ENCODE measurements around the gene ST14. TPM values are rescaled to one million over a fixed set of nuclear protein-coding genes. Genes with fewer than 3 reads are reported as not detected.

Gene ST14
- total and polyA plus RNA-seq, 11 donors, result 0.37 to 13.0 (median 1.3) TPM

DNA sequence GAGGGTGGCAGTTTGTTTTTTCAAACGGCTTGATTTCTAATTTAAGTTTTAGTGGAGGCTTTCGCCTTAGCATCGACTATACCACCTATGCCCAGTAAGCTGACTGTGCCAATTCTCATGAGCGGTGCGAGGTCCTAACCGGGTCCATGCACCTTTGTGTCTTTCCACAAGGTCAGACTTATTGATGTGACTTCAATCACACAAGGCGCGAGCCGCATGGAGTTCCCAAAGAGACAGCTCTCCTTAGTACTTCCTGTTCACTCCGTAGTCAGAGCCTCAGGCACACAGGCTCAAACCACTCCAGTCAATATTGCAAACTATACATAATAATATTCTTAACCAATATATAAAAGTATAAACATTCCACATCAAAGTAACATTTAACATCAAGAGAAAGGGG is 18.2 kb downstream of the ST14 start:
- Histone ChIP-seq H3K9me3 (peaks cover 0 to 13% (median 0%) of the 10 kb centered on the region in 12 donors), H3K4me1 (peaks cover 4 to 50% (median 33%) of the 10 kb centered on the region in 12 donors), H3K4me3 (no peak overlapping the region), H3K27me3 (no peaks in the 10 kb centered on the region), H3K27ac (peak overlapping the region in 2 of 12 donors; percentile 39 to 67), H3K36me3 (no peaks in the 10 kb centered on the region)
- WGBS, 4 donors, result 87 to 91% (median 90%) methylated on average over 10 of the region's 10 CpGs
- intact Hi-C loops (cut with DNase I), result no loop called here
- TF ChIP-seq, protein P1, sequence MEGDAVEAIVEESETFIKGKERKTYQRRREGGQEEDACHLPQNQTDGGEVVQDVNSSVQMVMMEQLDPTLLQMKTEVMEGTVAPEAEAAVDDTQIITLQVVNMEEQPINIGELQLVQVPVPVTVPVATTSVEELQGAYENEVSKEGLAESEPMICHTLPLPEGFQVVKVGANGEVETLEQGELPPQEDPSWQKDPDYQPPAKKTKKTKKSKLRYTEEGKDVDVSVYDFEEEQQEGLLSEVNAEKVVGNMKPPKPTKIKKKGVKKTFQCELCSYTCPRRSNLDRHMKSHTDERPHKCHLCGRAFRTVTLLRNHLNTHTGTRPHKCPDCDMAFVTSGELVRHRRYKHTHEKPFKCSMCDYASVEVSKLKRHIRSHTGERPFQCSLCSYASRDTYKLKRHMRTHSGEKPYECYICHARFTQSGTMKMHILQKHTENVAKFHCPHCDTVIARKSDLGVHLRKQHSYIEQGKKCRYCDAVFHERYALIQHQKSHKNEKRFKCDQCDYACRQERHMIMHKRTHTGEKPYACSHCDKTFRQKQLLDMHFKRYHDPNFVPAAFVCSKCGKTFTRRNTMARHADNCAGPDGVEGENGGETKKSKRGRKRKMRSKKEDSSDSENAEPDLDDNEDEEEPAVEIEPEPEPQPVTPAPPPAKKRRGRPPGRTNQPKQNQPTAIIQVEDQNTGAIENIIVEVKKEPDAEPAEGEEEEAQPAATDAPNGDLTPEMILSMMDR (IDR thresholded peaks at IDR 0.05), result no peak
- no peak for TF ChIP-seq POLR2A (IDR thresholded peaks at IDR 0.05)
- no peak for ATAC-seq
- DNase-seq, result no peak

- WGBS, 4 donors, result 46 to 60% (median 49%) methylated on average over 12 to 16 of the region's 16 CpGs
- H3K27ac ChIP-seq, result peak overlapping the region in 9 of 12 donors; percentile 10 to 67 (median 51)
- H3K9me3 ChIP-seq, result peaks cover 0 to 13% (median 0%) of the 10 kb centered on the region in 12 donors
- TF ChIP-seq POLR2A (IDR thresholded peaks at IDR 0.05), result no peak
- TF ChIP-seq, protein P1 (IDR thresholded peaks at IDR 0.05), result no peak
- intact Hi-C loops (cut with DNase I), result no loop called here
- H3K4me1 ChIP-seq, result peaks cover 4 to 50% (median 33%) of the 10 kb centered on the region in 12 donors
- no peak overlapping the region for H3K4me3 ChIP-seq
- H3K36me3 ChIP-seq, result no peaks in the 10 kb centered on the region
- DNase-seq, result peak in 4 of 5 donors; percentile 44 to 57 (median 50)
- ATAC-seq, result peak in 3 of 4 donors; percentile 3 to 29 (median 25)
- no peaks in the 10 kb centered on the region for H3K27me3 ChIP-seq
Observed at GRCh38 chr11:130178441-130179339, 19.1 kb downstream of the ST14 start.

GRCh38 chr11:130179396-130180306 is 20.1 kb downstream of the ST14 start:
- Histone ChIP-seq H3K9me3 (peaks cover 0 to 11% (median 0%) of the 10 kb centered on the region in 12 donors), H3K36me3 (no peaks in the 10 kb centered on the region), H3K27me3 (no peaks in the 10 kb centered on the region), H3K27ac (peak overlapping the region in 10 of 12 donors; percentile 12 to 77 (median 58)), H3K4me3 (no peak overlapping the region), H3K4me1 (peaks cover 4 to 50% (median 33%) of the 10 kb centered on the region in 12 donors)
- peak in 2 of 5 donors; percentile 38 to 43 for DNase-seq
- 37 to 65% (median 48%) methylated on average over 16 to 21 of the region's 21 CpGs for WGBS, 4 donors
- TF ChIP-seq, protein P1 (IDR thresholded peaks at IDR 0.05), result no peak
- no peak for TF ChIP-seq POLR2A (IDR thresholded peaks at IDR 0.05)
- ATAC-seq, result peak in 3 of 4 donors; percentile 1 to 14 (median 8)
- intact Hi-C loops (cut with DNase I), result no loop called here

Measured in heart left ventricle (tissue), 16 donors.